22Rv1 (cell line): ENCODE measurements around the gene FCAMR.

Experiments used
- H3K27ac ChIP-seq: fragments of 450-650 bp; 2 replicates; pipeline ENCODE4 v1.5.1; 2017
- CTCF ChIP-seq: fragments of 450-650 bp; IDR thresholded peaks from 2 replicates; pipeline ENCODE4 v1.5.1; 2017; ENCODE audit warnings: mild to moderate bottlenecking
- ZFX ChIP-seq: fragments of 450-650 bp; IDR thresholded peaks from 2 replicates; pipeline ENCODE4 v1.6.1; 2017; ENCODE audit warnings: antibody characterized with exemption, borderline replicate concordance

The FCAMR gene

GRCh38 chr1:207000651-207001291 is 30.5 kb upstream of the FCAMR start:
- TF ChIP-seq CTCF (no peak), ZFX (no peak)

GRCh38 chr1:206998816-206999215 is 28.6 kb upstream of the FCAMR start:
- H3K27ac ChIP-seq: peak overlapping the region; percentile 97
- TF ChIP-seq CTCF (no peak), ZFX (no peak)

More at GRCh38 chr1:207000651-207001291, 30.5 kb upstream of the FCAMR start:
- H3K27ac ChIP-seq: peak overlapping the region; percentile 97

- peak overlapping the region; percentile 86 for H3K27ac ChIP-seq
- TF ChIP-seq ZFX (no peak), CTCF (no peak)
These were observed 22.5 kb upstream of the FCAMR start for GRCh38 chr1:206992790-206993189.

GRCh38 chr1:206987873-206988272 is 17.6 kb upstream of the FCAMR start:
- TF ChIP-seq CTCF: no peak
- no peak for TF ChIP-seq ZFX
- H3K27ac ChIP-seq: no peak overlapping the region

GRCh38 chr1:206986885-206987284 is 16.6 kb upstream of the FCAMR start:
- TF ChIP-seq CTCF: no peak
- TF ChIP-seq ZFX: no peak
- no peak overlapping the region for H3K27ac ChIP-seq

- H3K27ac ChIP-seq: no peak overlapping the region
- TF ChIP-seq ZFX (no peak), CTCF (no peak)
These were observed 16.1 kb upstream of the FCAMR start for GRCh38 chr1:206986402-206986801.

GRCh38 chr1:206985162-206985749 is 15.0 kb upstream of the FCAMR start:
- TF ChIP-seq ZFX: no peak
- TF ChIP-seq CTCF: no peak
- H3K27ac ChIP-seq: no peak overlapping the region
